ENCODE data around the gene RAP1GDS1. TPM values are rescaled to one million over a fixed set of nuclear protein-coding genes. Genes with fewer than 3 reads are reported as not detected.

RAP1GDS1 gene
- total and polyA plus RNA-seq, 2 of the 13 experiments (the other 11 are each of a cell fraction or from before 2014, with no cell fraction given), result 19.3 to 42.5 TPM

DNA sequence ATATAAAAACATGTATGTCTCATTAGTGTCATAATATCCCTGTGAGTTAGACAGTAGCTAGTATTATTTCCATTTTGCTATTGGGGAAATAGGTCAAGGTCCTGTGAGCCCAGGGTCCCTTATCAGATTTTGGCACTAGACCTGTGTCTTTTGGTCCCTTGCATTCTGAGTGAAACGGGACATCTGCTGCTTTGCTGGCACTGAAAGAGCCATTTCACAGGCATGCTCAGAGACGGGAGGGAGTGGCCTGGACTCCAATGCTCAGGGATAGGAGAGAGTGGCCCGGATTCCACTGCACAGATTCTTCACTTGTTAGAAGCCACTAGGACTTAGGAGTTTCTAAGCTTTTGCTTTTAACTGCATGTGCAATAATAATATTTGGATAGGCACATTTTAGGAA lies 220.0 kb downstream of the RAP1GDS1 start:
- no peaks in the 10 kb centered on the region for H3K36me3 ChIP-seq (replicated peaks in 1 of 2; ENCODE audit: control insufficient read depth in 1 of 2, insufficient read depth in 2 of 2, low read length in 2 of 2)
- TF ChIP-seq PHF21A (CRISPR knock-in tag; IDR thresholded peaks at IDR 0.05) (no peak), GATA4 (IDR thresholded peaks at IDR 0.05; ENCODE audit: borderline replicate concordance, low read depth) (no peak), RARG (CRISPR knock-in tag; IDR thresholded peaks at IDR 0.05; ENCODE audit: low read depth) (no peak), ATF7 (IDR thresholded peaks at IDR 0.05) (no peak), ATF7 (CRISPR knock-in tag; IDR thresholded peaks at IDR 0.05) (no peak), PAF1 (CRISPR knock-in tag; IDR thresholded peaks at IDR 0.05) (no peak), NR2F2 (IDR thresholded peaks at IDR 0.05; ENCODE audit: borderline replicate concordance, low read depth) (no peak), ESRRA (CRISPR knock-in tag; IDR thresholded peaks at IDR 0.05; ENCODE audit: low read depth) (no peak), BRCA1 (CRISPR knock-in tag; IDR thresholded peaks at IDR 0.05) (no peak), ETV5 (CRISPR knock-in tag; IDR thresholded peaks at IDR 0.05; ENCODE audit: borderline replicate concordance) (no peak), ZBTB4 (CRISPR knock-in tag; IDR thresholded peaks at IDR 0.05; ENCODE audit: borderline replicate concordance) (no peak), GLI4 (CRISPR knock-in tag; IDR thresholded peaks at IDR 0.05; ENCODE audit: borderline replicate concordance) (no peak)
- TF ChIP-seq, protein P1, sequence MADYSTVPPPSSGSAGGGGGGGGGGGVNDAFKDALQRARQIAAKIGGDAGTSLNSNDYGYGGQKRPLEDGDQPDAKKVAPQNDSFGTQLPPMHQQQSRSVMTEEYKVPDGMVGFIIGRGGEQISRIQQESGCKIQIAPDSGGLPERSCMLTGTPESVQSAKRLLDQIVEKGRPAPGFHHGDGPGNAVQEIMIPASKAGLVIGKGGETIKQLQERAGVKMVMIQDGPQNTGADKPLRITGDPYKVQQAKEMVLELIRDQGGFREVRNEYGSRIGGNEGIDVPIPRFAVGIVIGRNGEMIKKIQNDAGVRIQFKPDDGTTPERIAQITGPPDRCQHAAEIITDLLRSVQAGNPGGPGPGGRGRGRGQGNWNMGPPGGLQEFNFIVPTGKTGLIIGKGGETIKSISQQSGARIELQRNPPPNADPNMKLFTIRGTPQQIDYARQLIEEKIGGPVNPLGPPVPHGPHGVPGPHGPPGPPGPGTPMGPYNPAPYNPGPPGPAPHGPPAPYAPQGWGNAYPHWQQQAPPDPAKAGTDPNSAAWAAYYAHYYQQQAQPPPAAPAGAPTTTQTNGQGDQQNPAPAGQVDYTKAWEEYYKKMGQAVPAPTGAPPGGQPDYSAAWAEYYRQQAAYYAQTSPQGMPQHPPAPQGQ (CRISPR knock-in tag; IDR thresholded peaks at IDR 0.05; ENCODE audit: borderline replicate concordance), result no peak
- H3K79me2 ChIP-seq (ENCODE audit: insufficient read depth, low read length), result no peaks in the 10 kb centered on the region
- peaks cover 0 to 8% of the 10 kb centered on the region in 2 experiments; a peak in 2 of 5 replicates for H3K27me3 ChIP-seq (ENCODE audit: control insufficient read depth in 1 of 2, insufficient read depth in 2 of 2, low read length in 2 of 2)
- FAIRE-seq (no peak), DNase-seq (ENCODE audit: low spot score) (peak; percentile 3), ATAC-seq (peak; percentile 31; the same call in 1 of the 3 replicates)
- no peak overlapping the region for H3K4me3 ChIP-seq (replicated peaks in 1 of 3; ENCODE audit: insufficient read depth in 1 of 3, low read depth in 2 of 3, low read length in 3 of 3)
- H3K4me2 ChIP-seq (ENCODE audit: low read depth, low read length), result no peak overlapping the region
- H3K9ac ChIP-seq (ENCODE audit: insufficient read depth, low read depth, low read length), result no peak overlapping the region
- no TSS peak for BruUV-seq (replicated peaks)
- H3K4me1 ChIP-seq (ENCODE audit: insufficient read depth, low read length), result 0 out of 2 replicates have a peak, but pooled peaks cover 6% of the 10 kb centered on the region
- in situ Hi-C loops (cut with HindIII; ENCODE audit: extremely low pct_ligation_motif_present, low pct_unique_long_range_greater_than_20kb) (no loop called here), intact Hi-C loops (cut with micrococcal nuclease; ENCODE audit: unreplicated experiment) (no loop called here)
- CTCF ChIA-PET (ENCODE audit: low intra/inter-chr PET ratio, low total read pairs), result no interaction called here
- no peaks in the 10 kb centered on the region for H3K9me3 ChIP-seq (ENCODE audit: low read length)
- H4K20me1 ChIP-seq (ENCODE audit: insufficient read depth, low read length), result no peaks in the 10 kb centered on the region
- no peak overlapping the region for H3K27ac ChIP-seq (ENCODE audit: extremely low read length, insufficient read depth, low read length)
- POLR2A ChIA-PET, result no interaction called here
- 0% methylated on average over 2 of the region's 3 CpGs for WGBS (ENCODE audit: low lambda C conversion rate)
- no peak overlapping the region for H2AFZ ChIP-seq (ENCODE audit: low read length)

All from HepG2 (cell line).